Neural crest cell (in vitro differentiated cells): Measurements from ENCODE around the gene LPP. TPM values are rescaled to one million over a fixed set of nuclear protein-coding genes. Genes with fewer than 3 reads are reported as not detected.

Experiments used
- DNase-seq: peaks from one replicate; pipeline ENCODE4 v3.0.0; 2021; ENCODE audit warnings: low read depth, mixed read lengths, low spot score
- H3K27ac Mint-ChIP-seq: one replicate; pipeline ENCODE4 v1.8.0; 2021; ENCODE audit warnings: mild to moderate bottlenecking, mixed read lengths; ENCODE audit not compliant: unreplicated experiment
- H3K27me3 Mint-ChIP-seq: 2 replicates; pipeline ENCODE4 v1.8.0; 2021; ENCODE audit warnings: low read depth, mild to moderate bottlenecking, mixed read lengths
- H3K36me3 Mint-ChIP-seq: 2 replicates; pipeline ENCODE4 v1.8.0; 2021; ENCODE audit warnings: low read depth, mild to moderate bottlenecking, mixed read lengths
- H3K4me1 Mint-ChIP-seq: 2 replicates; pipeline ENCODE4 v1.8.0; 2021; ENCODE audit warnings: mixed read lengths
- H3K4me3 Mint-ChIP-seq: one replicate; pipeline ENCODE4 v1.8.0; 2021; ENCODE audit warnings: mild to moderate bottlenecking, mixed read lengths
- H3K9me3 Mint-ChIP-seq: 2 replicates; pipeline ENCODE4 v1.8.0; 2021; ENCODE audit warnings: mixed read lengths
- CTCF ChIP-seq: fragments of 200-600 bp; sonication (generic); conservative IDR thresholded peaks from 2 replicates; pipeline ENCODE4 v1.5.0; 2021; ENCODE audit warnings: antibody characterized with exemption, mild to moderate bottlenecking
- total RNA-seq: library from RNA; stranded (reverse); gene quantifications from 2 replicates; pipeline ENCODE4 v1.2.1, GENCODE V29; 2021

The LPP gene
- total RNA-seq, 1 donor from 2014 or later: 38.7 TPM

GRCh38 chr3:188214442-188214841 lies 60.5 kb downstream of the LPP start:
- peaks cover 29% of the 10 kb centered on the region for H3K4me1 Mint-ChIP-seq
- no peak for TF ChIP-seq CTCF
- no peaks in the 10 kb centered on the region for H3K27me3 Mint-ChIP-seq
- H3K9me3 Mint-ChIP-seq: no peaks in the 10 kb centered on the region
- no peak for DNase-seq
- H3K4me3 Mint-ChIP-seq: no peak overlapping the region
- peaks cover 2% of the 10 kb centered on the region for H3K36me3 Mint-ChIP-seq
- H3K27ac Mint-ChIP-seq: no peak overlapping the region

DNA sequence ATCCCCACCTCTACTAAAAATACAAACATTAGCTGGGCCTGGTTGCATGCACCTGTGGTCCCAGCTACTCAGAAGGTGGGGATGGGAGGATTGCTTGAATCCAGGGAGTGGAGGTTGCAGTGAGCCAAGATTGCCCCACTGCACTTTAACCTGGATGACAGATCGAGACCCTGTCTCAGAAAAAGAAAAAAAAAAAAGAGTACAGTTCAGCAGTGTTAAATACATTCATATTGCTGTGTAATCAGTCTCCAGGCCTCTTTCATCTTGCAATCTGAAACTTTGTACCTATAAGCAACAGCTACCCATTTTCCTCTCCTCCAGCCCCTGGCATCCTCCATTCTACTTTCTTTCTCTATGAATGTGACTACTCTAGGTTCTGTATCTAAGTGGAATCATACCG lies 61.2 kb downstream of the LPP start:
- DNase-seq: no peak
- Mint-ChIP-seq H3K9me3 (no peaks in the 10 kb centered on the region), H3K4me3 (no peak overlapping the region), H3K4me1 (peaks cover 29% of the 10 kb centered on the region), H3K36me3 (peaks cover 6% of the 10 kb centered on the region), H3K27me3 (no peaks in the 10 kb centered on the region), H3K27ac (no peak overlapping the region)
- TF ChIP-seq CTCF: no peak

GRCh38 chr3:188217011-188217463 lies 63.1 kb downstream of the LPP start:
- no peak for DNase-seq
- Mint-ChIP-seq H3K9me3 (no peaks in the 10 kb centered on the region), H3K4me3 (no peak overlapping the region), H3K27ac (no peak overlapping the region), H3K4me1 (peaks cover 29% of the 10 kb centered on the region), H3K36me3 (peaks cover 7% of the 10 kb centered on the region), H3K27me3 (no peaks in the 10 kb centered on the region)
- TF ChIP-seq CTCF: no peak

DNA sequence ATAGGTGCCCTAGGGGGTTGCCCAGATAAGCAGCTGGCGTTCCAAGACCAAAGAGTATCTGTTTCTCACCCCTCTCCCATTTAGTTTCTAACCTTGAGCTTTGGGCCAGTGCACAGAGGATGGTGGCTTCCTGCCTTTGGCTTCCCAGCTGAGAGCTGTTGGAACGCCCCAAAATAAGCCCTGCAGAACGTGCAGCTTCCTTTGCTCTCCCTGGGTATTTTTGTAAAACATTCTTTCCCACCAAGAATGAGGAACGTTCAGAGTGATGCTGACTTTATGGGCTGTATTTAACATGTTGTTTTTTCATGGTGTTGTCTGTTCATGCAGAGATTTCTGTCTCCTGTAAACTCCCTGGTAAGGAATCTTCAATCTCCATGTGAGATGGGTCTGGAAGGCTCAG lies 63.8 kb downstream of the LPP start:
- Mint-ChIP-seq H3K4me3 (no peak overlapping the region), H3K4me1 (peaks cover 24% of the 10 kb centered on the region)
- DNase-seq: no peak

GRCh38 chr3:188218603-188219002 lies 64.6 kb downstream of the LPP start:
- no peaks in the 10 kb centered on the region for H3K9me3 Mint-ChIP-seq
- H3K27me3 Mint-ChIP-seq: no peaks in the 10 kb centered on the region
- H3K27ac Mint-ChIP-seq: no peak overlapping the region
- no peak overlapping the region for H3K4me3 Mint-ChIP-seq
- peaks cover 7% of the 10 kb centered on the region for H3K36me3 Mint-ChIP-seq
- no peak for DNase-seq
- no peak for TF ChIP-seq CTCF
- H3K4me1 Mint-ChIP-seq: peaks cover 15% of the 10 kb centered on the region

More for the DNA sequence above, 63.8 kb downstream of the LPP start:
- Mint-ChIP-seq H3K36me3 (peaks cover 7% of the 10 kb centered on the region), H3K27ac (peak overlapping the region; percentile 48), H3K9me3 (no peaks in the 10 kb centered on the region), H3K27me3 (no peaks in the 10 kb centered on the region)
- no peak for TF ChIP-seq CTCF

GRCh38 chr3:188219147-188219546 lies 65.2 kb downstream of the LPP start:
- peaks cover 13% of the 10 kb centered on the region for H3K4me1 Mint-ChIP-seq
- no peak for TF ChIP-seq CTCF

More at GRCh38 chr3:188219147-188219546, 65.2 kb downstream of the LPP start:
- no peaks in the 10 kb centered on the region for H3K9me3 Mint-ChIP-seq
- H3K36me3 Mint-ChIP-seq: peaks cover 11% of the 10 kb centered on the region
- no peak overlapping the region for H3K27ac Mint-ChIP-seq
- H3K27me3 Mint-ChIP-seq: no peaks in the 10 kb centered on the region
- H3K4me3 Mint-ChIP-seq: no peak overlapping the region
- DNase-seq: no peak
